ENCODE measurements around the gene SCAI.

SCAI gene

GRCh38 chr9:124906966-124907365 is 236.4 kb downstream of the SCAI start:
- no peak for DNase-seq (ENCODE audit: insufficient read length, low spot score)
- no peak for FAIRE-seq
- no peak for TF ChIP-seq POLR2A (IDR thresholded peaks at IDR 0.05; ENCODE audit: low read depth, low read length)

- no peak for FAIRE-seq
- TF ChIP-seq POLR2A (IDR thresholded peaks at IDR 0.05; ENCODE audit: low read depth, low read length) = no peak
- no peak for DNase-seq (ENCODE audit: insufficient read length, low spot score)
Measured at GRCh38 chr9:124899845-124900244, 243.5 kb downstream of the SCAI start.

GRCh38 chr9:124897570-124898460 is 245.5 kb downstream of the SCAI start:
- FAIRE-seq = no peak
- DNase-seq (ENCODE audit: insufficient read length, low spot score) = no peak
- no peak for TF ChIP-seq POLR2A (IDR thresholded peaks at IDR 0.05; ENCODE audit: low read depth, low read length)

- TF ChIP-seq POLR2A (IDR thresholded peaks at IDR 0.05; ENCODE audit: low read depth, low read length) = no peak
- FAIRE-seq (peak; percentile 43), DNase-seq (ENCODE audit: insufficient read length, low spot score) (no peak)
Measured at GRCh38 chr9:124894741-124895170, 248.6 kb downstream of the SCAI start.

GRCh38 chr9:124894035-124894740 is 249.1 kb downstream of the SCAI start:
- DNase-seq (ENCODE audit: insufficient read length, low spot score) = no peak
- no peak for FAIRE-seq
- no peak for TF ChIP-seq POLR2A (IDR thresholded peaks at IDR 0.05; ENCODE audit: low read depth, low read length)

All from H54 (cell line).